IPS-15b (cell line): ENCODE results near the gene IQCK.

Experiments
- H3K27me3 ChIP-seq: one replicate; pipeline ENCODE4 v1.6.1; 2013; ENCODE audit warnings: low read length; ENCODE audit not compliant: control insufficient read depth, insufficient read depth
- H3K36me3 ChIP-seq: one replicate; pipeline ENCODE4 v1.6.1; 2013; ENCODE audit warnings: low read length; ENCODE audit not compliant: control insufficient read depth, insufficient read depth
- H3K4me1 ChIP-seq: one replicate; pipeline ENCODE4 v1.6.1; 2013; ENCODE audit warnings: mild to moderate bottlenecking, low read length; ENCODE audit not compliant: control insufficient read depth, insufficient read depth
- H3K4me3 ChIP-seq: one replicate; pipeline ENCODE4 v1.5.1; 2013; ENCODE audit warnings: low read depth, low read length
- H3K9ac ChIP-seq: one replicate; pipeline ENCODE4 v1.6.1; 2013; ENCODE audit warnings: low read depth, mild to moderate bottlenecking, low read length
- H3K9me3 ChIP-seq: one replicate; pipeline ENCODE4 v1.6.1; 2013; ENCODE audit warnings: mild to moderate bottlenecking, low read length; ENCODE audit not compliant: control insufficient read depth, insufficient read depth

Gene IQCK

DNA sequence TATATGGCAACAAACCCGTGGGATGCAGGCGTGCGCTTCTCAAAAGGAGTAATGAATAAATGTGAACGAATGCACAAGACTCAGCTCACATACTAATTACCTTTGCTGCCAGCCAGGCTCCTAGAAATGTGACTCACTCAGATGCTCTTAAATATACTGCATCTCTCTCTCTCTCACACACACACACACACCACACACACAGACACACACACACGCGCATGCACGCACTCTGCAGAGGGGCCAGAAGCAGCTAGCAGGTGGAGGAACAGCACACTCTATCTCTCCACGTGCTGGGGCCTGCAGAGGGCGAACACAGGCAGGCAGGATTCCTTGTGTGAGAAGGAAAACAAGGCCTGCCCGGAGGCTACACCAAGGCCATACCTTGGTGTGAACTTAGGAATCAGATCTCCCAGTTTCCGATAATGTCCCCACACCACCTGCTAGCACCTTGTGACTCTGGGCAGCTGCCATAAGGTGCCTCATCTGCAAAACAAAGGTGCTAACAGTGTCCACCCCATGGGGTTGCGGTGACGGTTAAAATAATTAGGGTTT is 161.2 kb downstream of the IQCK start:
- H3K9me3 ChIP-seq = no peaks in the 10 kb centered on the region
- H3K9ac ChIP-seq = no peak overlapping the region
- H3K36me3 ChIP-seq = peaks cover 13% of the 10 kb centered on the region
- H3K4me3 ChIP-seq = no peak overlapping the region
- no peaks in the 10 kb centered on the region for H3K27me3 ChIP-seq
- H3K4me1 ChIP-seq = peaks cover 26% of the 10 kb centered on the region

GRCh38 chr16:19881028-19881427 is 163.0 kb downstream of the IQCK start:
- Histone ChIP-seq H3K9ac (no peak overlapping the region), H3K27me3 (peaks cover 11% of the 10 kb centered on the region), H3K9me3 (no peaks in the 10 kb centered on the region), H3K36me3 (peaks cover 17% of the 10 kb centered on the region), H3K4me3 (no peak overlapping the region), H3K4me1 (peaks cover 24% of the 10 kb centered on the region)

- peaks cover 18% of the 10 kb centered on the region for H3K4me1 ChIP-seq
- peaks cover 15% of the 10 kb centered on the region for H3K27me3 ChIP-seq
- no peak overlapping the region for H3K9ac ChIP-seq
- H3K4me3 ChIP-seq = peak overlapping the region; percentile 84
- H3K9me3 ChIP-seq = no peaks in the 10 kb centered on the region
- peaks cover 15% of the 10 kb centered on the region for H3K36me3 ChIP-seq
Observed at GRCh38 chr16:19881783-19882182, 163.7 kb downstream of the IQCK start.

- no peaks in the 10 kb centered on the region for H3K9me3 ChIP-seq
- H3K4me1 ChIP-seq = peaks cover 17% of the 10 kb centered on the region
- peaks cover 15% of the 10 kb centered on the region for H3K27me3 ChIP-seq
- peaks cover 15% of the 10 kb centered on the region for H3K36me3 ChIP-seq
- peak overlapping the region; percentile 84 for H3K4me3 ChIP-seq
- peak overlapping the region; percentile 58 for H3K9ac ChIP-seq
Observed at GRCh38 chr16:19882186-19882585, 164.1 kb downstream of the IQCK start.

- Histone ChIP-seq H3K9me3 (no peaks in the 10 kb centered on the region), H3K4me1 (peaks cover 17% of the 10 kb centered on the region), H3K36me3 (peaks cover 15% of the 10 kb centered on the region), H3K27me3 (peaks cover 15% of the 10 kb centered on the region), H3K4me3 (peak overlapping the region; percentile 84), H3K9ac (peak overlapping the region; percentile 74)
Observed at GRCh38 chr16:19882646-19883045, 164.6 kb downstream of the IQCK start.

GRCh38 chr16:19883296-19883965 is 165.4 kb downstream of the IQCK start:
- peaks cover 16% of the 10 kb centered on the region for H3K4me1 ChIP-seq
- H3K9me3 ChIP-seq = no peaks in the 10 kb centered on the region
- peaks cover 15% of the 10 kb centered on the region for H3K36me3 ChIP-seq
- H3K27me3 ChIP-seq = peaks cover 15% of the 10 kb centered on the region
- H3K4me3 ChIP-seq = peak overlapping the region; percentile 84
- H3K9ac ChIP-seq = peak overlapping the region; percentile 74

DNA sequence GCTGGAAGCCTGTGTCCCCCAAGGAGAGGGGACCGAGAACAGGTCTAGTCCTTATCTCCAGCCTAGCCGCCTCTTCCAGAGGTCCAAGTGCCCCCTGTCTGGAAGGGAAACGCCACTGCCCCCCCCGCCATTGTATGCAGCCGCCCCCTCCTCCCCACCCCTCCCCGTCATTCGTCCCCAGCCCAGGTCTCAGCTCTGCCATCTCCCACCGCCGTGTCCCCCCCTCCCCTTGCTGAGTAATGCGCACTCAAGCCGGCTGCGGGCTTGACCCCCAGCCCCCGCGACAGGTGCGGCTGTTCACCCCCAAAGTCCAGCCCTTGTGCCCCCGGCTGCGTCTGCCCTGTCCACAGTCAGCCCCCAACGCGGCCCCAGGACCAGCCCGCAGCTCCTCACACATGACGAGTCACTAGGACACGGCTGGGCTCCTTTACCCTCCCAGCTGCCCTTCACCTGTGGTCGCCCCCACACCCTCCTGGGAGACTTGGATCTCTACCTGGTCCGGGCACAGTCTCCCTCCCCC is 166.0 kb downstream of the IQCK start:
- peak overlapping the region; percentile 74 for H3K9ac ChIP-seq
- H3K27me3 ChIP-seq = peaks cover 15% of the 10 kb centered on the region
- peak overlapping the region; percentile 84 for H3K4me3 ChIP-seq
- peaks cover 11% of the 10 kb centered on the region for H3K4me1 ChIP-seq
- H3K36me3 ChIP-seq = peaks cover 9% of the 10 kb centered on the region
- H3K9me3 ChIP-seq = no peaks in the 10 kb centered on the region

- peaks cover 15% of the 10 kb centered on the region for H3K27me3 ChIP-seq
- peak within 1 kb of the TSS; percentile 74 for H3K9ac ChIP-seq
- H3K36me3 ChIP-seq = peaks cover 8% of the 10 kb centered on the region
- peaks cover 7% of the 10 kb centered on the region for H3K4me1 ChIP-seq
- peak within 1 kb of the TSS; percentile 84 for H3K4me3 ChIP-seq
- no peaks in the 10 kb centered on the region for H3K9me3 ChIP-seq
Observed at GRCh38 chr16:19884611-19885450, 166.8 kb downstream of the IQCK start, which contains the start of gene GPRC5B. GPRC5B (minus strand) TSS chr16:19884848; CDS start chr16:19872845, 12,003 bp downstream.

- Histone ChIP-seq H3K27me3 (peaks cover 15% of the 10 kb centered on the region), H3K9ac (no peak overlapping the region), H3K9me3 (no peaks in the 10 kb centered on the region), H3K36me3 (peaks cover 6% of the 10 kb centered on the region), H3K4me3 (peak overlapping the region; percentile 77), H3K4me1 (peaks cover 7% of the 10 kb centered on the region)
Observed at GRCh38 chr16:19885451-19886072, 167.5 kb downstream of the IQCK start.

- Histone ChIP-seq H3K9me3 (no peaks in the 10 kb centered on the region), H3K9ac (no peak overlapping the region), H3K27me3 (peaks cover 15% of the 10 kb centered on the region), H3K4me1 (peaks cover 5% of the 10 kb centered on the region), H3K4me3 (peak overlapping the region; percentile 8), H3K36me3 (peaks cover 4% of the 10 kb centered on the region)
Observed at GRCh38 chr16:19886073-19886941, 168.2 kb downstream of the IQCK start.
